Transverse colon (tissue), 3 donors: ENCODE results near the gene STAG1.

ENCODE experiments used
- EP300 ChIP-seq: sonication (generic); formaldehyde crosslinking; IDR thresholded peaks from one replicate; pipeline ENCODE4 v1.6.1; 2017; ENCODE audit warnings: antibody characterized with exemption, low read depth
- POLR2A ChIP-seq: fragments of 450-650 bp; IDR thresholded peaks from one replicate; pipeline ENCODE4 v1.6.1; 2016; ENCODE audit warnings: antibody characterized with exemption, mild to moderate bottlenecking, moderate library complexity
- TF ChIP-seq, protein P1 (sequence below), 5 experiments: fragments of 200-600 bp in 3 of 5; fragments of 450-650 bp in 2 of 5; sonication (generic) in 3 of 5; IDR thresholded peaks; 1 replicate in 2 of 5; 2 replicates in 3 of 5; pipeline ENCODE4 v1.5.1; 2016 to 2017; ENCODE audit warnings: antibody characterized with exemption in 5 of 5, inconsistent platforms in 3 of 5, mild to moderate bottlenecking in 2 of 5, moderate library complexity in 1 of 5

DNA sequence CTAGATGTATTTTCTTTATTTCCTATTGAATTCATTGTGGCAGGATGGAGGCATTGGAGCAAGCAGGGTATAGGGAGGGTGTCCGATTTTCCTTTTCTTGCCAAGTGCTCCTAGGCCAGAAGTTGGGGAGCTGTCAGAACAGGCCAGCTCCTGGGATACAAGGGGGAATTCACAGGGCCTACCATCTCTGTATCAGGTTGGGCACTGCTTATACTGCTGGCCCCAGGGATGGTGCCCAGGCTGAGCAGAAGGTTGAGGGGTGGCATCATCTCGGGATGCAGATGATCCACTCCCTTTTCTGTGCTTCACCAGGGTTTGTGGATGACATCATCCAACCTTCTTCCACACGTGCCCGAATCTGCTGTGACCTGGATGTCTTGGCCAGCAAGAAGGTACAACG lies 422.6 kb downstream of the STAG1 start:
- TF ChIP-seq, protein P1, sequence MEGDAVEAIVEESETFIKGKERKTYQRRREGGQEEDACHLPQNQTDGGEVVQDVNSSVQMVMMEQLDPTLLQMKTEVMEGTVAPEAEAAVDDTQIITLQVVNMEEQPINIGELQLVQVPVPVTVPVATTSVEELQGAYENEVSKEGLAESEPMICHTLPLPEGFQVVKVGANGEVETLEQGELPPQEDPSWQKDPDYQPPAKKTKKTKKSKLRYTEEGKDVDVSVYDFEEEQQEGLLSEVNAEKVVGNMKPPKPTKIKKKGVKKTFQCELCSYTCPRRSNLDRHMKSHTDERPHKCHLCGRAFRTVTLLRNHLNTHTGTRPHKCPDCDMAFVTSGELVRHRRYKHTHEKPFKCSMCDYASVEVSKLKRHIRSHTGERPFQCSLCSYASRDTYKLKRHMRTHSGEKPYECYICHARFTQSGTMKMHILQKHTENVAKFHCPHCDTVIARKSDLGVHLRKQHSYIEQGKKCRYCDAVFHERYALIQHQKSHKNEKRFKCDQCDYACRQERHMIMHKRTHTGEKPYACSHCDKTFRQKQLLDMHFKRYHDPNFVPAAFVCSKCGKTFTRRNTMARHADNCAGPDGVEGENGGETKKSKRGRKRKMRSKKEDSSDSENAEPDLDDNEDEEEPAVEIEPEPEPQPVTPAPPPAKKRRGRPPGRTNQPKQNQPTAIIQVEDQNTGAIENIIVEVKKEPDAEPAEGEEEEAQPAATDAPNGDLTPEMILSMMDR (IDR thresholded peaks at IDR 0.05): no peak
- TF ChIP-seq POLR2A (no peak), EP300 (no peak)
